ENCODE results near the gene EPHB1.

GRCh38 chr3:135248213-135248612 lies 453.2 kb downstream of the EPHB1 start:
- TF ChIP-seq CTCF (conservative IDR thresholded peaks at IDR 0.05 in 1 of 2, IDR thresholded peaks at IDR 0.05 in 1 of 2; ENCODE audit: extremely low read depth in 1 of 2, insufficient read depth in 1 of 2, low read depth in 1 of 2, low read length in 2 of 2), result no peak
- TF ChIP-seq EZH2 (IDR thresholded peaks at IDR 0.05; ENCODE audit: borderline replicate concordance, low read length), result no peak

Data from mammary epithelial cell (primary cell).